DOHH2 (cell line): ENCODE data around the gene PVALEF.

Source experiments
- H3F3A ChIP-seq: fragments of 200-600 bp; sonication (generic), shearing (Covaris generic); 2 replicates; pipeline ENCODE4 v1.6.0; 2016; ENCODE audit warnings: antibody characterized with exemption, mild to moderate bottlenecking; ENCODE audit not compliant: control insufficient read depth, insufficient read depth
- H3K27ac ChIP-seq: fragments of 200-600 bp; sonication (generic); 2 replicates; pipeline ENCODE4 v1.5.1; 2014; ENCODE audit warnings: low read depth, mild to moderate bottlenecking, low read length, moderate library complexity
- H3K27me3 ChIP-seq: fragments of 200-600 bp; sonication (generic); 2 replicates; pipeline ENCODE4 v1.6.1; 2014; ENCODE audit warnings: mild to moderate bottlenecking, low read length, mixed read lengths; ENCODE audit not compliant: control insufficient read depth
- H3K36me3 ChIP-seq: fragments of 200-600 bp; sonication (generic); 2 replicates; pipeline ENCODE4 v1.6.1; 2014; ENCODE audit warnings: mild to moderate bottlenecking, low read length, moderate library complexity, mixed read lengths; ENCODE audit not compliant: control insufficient read depth
- H3K4me1 ChIP-seq: fragments of 200-600 bp; sonication (generic); 2 replicates; pipeline ENCODE4 v1.6.1; 2014; ENCODE audit warnings: mild to moderate bottlenecking, low read length, mixed read lengths; ENCODE audit not compliant: control insufficient read depth
- H3K4me2 ChIP-seq: fragments of 200-600 bp; sonication (generic); 2 replicates; pipeline ENCODE4 v1.6.0; 2014; ENCODE audit warnings: mild to moderate bottlenecking, low read length, moderate library complexity
- H3K4me3 ChIP-seq: fragments of 200-600 bp; sonication (generic); 2 replicates; pipeline ENCODE4 v1.5.1; 2014; ENCODE audit warnings: mild to moderate bottlenecking, low read length, mixed read lengths
- H3K79me2 ChIP-seq: fragments of 200-600 bp; sonication (generic); 2 replicates; pipeline ENCODE4 v1.6.1; 2014; ENCODE audit warnings: mild to moderate bottlenecking, low read length, mixed read lengths; ENCODE audit not compliant: control insufficient read depth
- H3K9me2 ChIP-seq: fragments of 200-600 bp; sonication (generic); replicated peaks from 2 replicates; pipeline ENCODE4 v1.6.1; 2014; ENCODE audit warnings: mild to moderate bottlenecking, low read length, mixed read lengths; ENCODE audit not compliant: control insufficient read depth
- H3K9me3 ChIP-seq: fragments of 200-600 bp; sonication (generic); 2 replicates; pipeline ENCODE4 v1.6.1; 2014; ENCODE audit warnings: antibody characterized with exemption, low read length, mixed read lengths; ENCODE audit not compliant: control insufficient read depth, insufficient read depth
- H4K20me1 ChIP-seq: fragments of 200-600 bp; sonication (generic); 2 replicates; pipeline ENCODE4 v1.6.0; 2014; ENCODE audit warnings: low read depth, mild to moderate bottlenecking, antibody characterized with exemption, low read length, moderate library complexity; ENCODE audit not compliant: control insufficient read depth, insufficient read depth
- EZH2phosphoT487 ChIP-seq: fragments of 200-600 bp; sonication (generic); IDR thresholded peaks from 2 replicates; pipeline ENCODE4 v1.6.1; 2017; ENCODE audit warnings: borderline replicate concordance, mild to moderate bottlenecking, antibody characterized with exemption, low read length, moderate library complexity, mixed read lengths
- TF ChIP-seq, protein P1 (sequence below): fragments of 200-600 bp; sonication (generic); IDR thresholded peaks from one replicate; pipeline ENCODE4 v1.5.1; 2014; ENCODE audit warnings: antibody characterized with exemption, mild to moderate bottlenecking, low read depth, low read length; ENCODE audit not compliant: poor library complexity, severe bottlenecking

Gene PVALEF

DNA sequence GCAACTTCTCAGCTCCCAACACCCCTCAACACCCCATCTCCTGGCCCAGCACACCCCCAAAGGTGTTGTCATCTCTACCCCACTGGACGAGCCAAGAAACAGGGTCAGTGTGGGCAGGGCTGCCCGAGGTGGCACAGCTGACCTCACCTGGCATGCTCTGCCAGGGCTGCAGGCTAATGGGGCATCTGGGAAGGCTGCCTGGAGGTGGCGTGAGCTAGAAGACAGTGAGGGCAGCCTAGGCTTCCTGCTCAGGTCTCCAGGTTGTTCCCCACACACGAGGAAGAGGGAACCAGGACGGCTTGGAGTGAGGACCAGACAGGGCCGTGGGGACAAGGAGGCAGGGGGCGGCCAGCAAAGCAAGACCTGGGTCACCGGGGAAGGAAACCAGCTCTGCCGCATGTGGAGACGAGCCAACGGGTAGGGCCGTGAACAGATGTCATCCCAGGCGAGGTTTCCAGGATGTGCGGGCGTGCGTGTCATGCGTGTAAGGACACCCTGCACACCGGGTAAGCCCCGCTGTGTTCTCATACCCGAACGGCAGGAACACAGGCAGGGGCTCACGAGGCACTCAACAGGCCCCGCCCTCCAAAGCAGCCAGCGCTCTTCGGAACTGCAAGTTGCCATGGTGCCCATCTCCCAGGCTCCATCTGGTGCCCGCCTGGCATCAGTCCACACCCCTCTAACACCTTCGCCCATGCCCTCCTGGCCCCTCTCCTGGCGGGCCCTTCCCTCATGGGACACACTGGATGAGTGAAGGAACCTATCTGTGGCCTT, 29.6 kb upstream of the PVALEF start:
- Histone ChIP-seq H3K4me3 (no peak overlapping the region), H3K79me2 (no peaks in the 10 kb centered on the region), H3F3A (no peaks in the 10 kb centered on the region), H3K9me3 (peaks cover 17% of the 10 kb centered on the region; the same call in 1 of the 2 replicates), H3K4me2 (no peak overlapping the region), H3K36me3 (no peaks in the 10 kb centered on the region), H3K4me1 (no peaks in the 10 kb centered on the region), H4K20me1 (no peaks in the 10 kb centered on the region), H3K27ac (no peak overlapping the region), H3K27me3 (no peaks in the 10 kb centered on the region), H3K9me2 (no peaks in the 10 kb centered on the region)
- no peak for TF ChIP-seq EZH2phosphoT487
- TF ChIP-seq, protein P1, sequence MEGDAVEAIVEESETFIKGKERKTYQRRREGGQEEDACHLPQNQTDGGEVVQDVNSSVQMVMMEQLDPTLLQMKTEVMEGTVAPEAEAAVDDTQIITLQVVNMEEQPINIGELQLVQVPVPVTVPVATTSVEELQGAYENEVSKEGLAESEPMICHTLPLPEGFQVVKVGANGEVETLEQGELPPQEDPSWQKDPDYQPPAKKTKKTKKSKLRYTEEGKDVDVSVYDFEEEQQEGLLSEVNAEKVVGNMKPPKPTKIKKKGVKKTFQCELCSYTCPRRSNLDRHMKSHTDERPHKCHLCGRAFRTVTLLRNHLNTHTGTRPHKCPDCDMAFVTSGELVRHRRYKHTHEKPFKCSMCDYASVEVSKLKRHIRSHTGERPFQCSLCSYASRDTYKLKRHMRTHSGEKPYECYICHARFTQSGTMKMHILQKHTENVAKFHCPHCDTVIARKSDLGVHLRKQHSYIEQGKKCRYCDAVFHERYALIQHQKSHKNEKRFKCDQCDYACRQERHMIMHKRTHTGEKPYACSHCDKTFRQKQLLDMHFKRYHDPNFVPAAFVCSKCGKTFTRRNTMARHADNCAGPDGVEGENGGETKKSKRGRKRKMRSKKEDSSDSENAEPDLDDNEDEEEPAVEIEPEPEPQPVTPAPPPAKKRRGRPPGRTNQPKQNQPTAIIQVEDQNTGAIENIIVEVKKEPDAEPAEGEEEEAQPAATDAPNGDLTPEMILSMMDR, result no peak

DNA sequence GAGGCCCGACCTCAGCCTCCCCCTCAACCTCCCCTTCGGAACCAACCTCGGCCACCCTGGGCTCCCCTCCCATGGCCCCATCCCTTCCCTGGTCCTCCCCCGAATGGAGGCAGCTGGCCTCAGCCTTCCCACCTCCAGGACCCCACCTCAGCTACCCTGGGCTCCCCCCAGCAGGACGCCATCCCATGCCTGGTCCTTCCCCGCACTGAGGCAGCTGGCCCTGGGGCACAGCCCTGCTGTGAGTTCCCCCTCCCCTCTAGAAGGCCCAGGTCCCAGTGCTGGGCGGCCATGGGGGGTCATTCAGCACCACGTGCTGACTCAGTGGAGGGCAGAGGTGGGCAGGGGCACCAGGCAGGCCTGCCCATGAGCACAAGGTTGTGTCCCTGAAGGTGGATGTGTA, 28.9 kb upstream of the PVALEF start:
- Histone ChIP-seq H3K9me3 (peaks cover 17% of the 10 kb centered on the region; the same call in 1 of the 2 replicates), H3K27me3 (no peaks in the 10 kb centered on the region), H3K4me1 (no peaks in the 10 kb centered on the region), H3K9me2 (no peaks in the 10 kb centered on the region), H3K36me3 (no peaks in the 10 kb centered on the region), H3K4me2 (no peak overlapping the region), H3K4me3 (no peak overlapping the region), H3K79me2 (no peaks in the 10 kb centered on the region), H4K20me1 (no peaks in the 10 kb centered on the region), H3F3A (no peaks in the 10 kb centered on the region), H3K27ac (no peak overlapping the region)
- TF ChIP-seq EZH2phosphoT487, result no peak
- TF ChIP-seq, protein P1, result no peak

DNA sequence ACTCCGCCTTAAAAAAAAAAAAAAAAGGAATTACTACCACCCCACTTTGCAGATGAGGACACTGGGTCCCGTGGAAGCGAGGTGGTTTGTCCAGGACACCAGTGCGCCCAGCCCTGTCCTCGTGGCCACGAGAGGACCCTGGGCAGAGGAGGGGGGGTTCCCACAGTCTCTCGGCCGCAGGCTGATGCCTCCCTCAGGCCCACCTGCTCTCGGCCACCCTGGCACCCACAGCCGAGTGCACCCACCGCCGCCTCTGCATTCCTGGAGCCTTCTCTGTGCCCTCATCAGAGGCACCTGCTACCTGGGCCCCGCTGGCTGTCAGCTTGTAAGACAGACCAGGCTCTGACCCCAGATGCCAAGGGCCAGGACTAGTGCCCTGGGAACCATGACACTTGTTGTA, 28.1 kb upstream of the PVALEF start:
- Histone ChIP-seq H3K36me3 (no peaks in the 10 kb centered on the region), H3K4me1 (no peaks in the 10 kb centered on the region), H3K27ac (no peak overlapping the region), H3F3A (no peaks in the 10 kb centered on the region), H3K9me3 (peaks cover 17% of the 10 kb centered on the region; the same call in 1 of the 2 replicates), H3K4me3 (no peak overlapping the region), H3K27me3 (no peaks in the 10 kb centered on the region), H3K9me2 (no peaks in the 10 kb centered on the region), H3K4me2 (no peak overlapping the region), H3K79me2 (no peaks in the 10 kb centered on the region), H4K20me1 (no peaks in the 10 kb centered on the region)
- TF ChIP-seq, protein P1, result no peak
- no peak for TF ChIP-seq EZH2phosphoT487
